Liver (tissue), 3 donors: ENCODE data around the gene RNF217.

ENCODE experiments used
- CTCF ChIP-seq: fragments of 150-350 bp; IDR thresholded peaks from 2 replicates; pipeline ENCODE4 v1.5.1; 2017; ENCODE audit warnings: improper control_type of control experiment, low read depth, low read length; ENCODE audit not compliant: missing input control
- EGR1 ChIP-seq, 2 donors: IDR thresholded peaks; 2 replicates each; pipeline ENCODE4 v1.6.1; 2016 to 2018; ENCODE audit warnings: antibody characterized with exemption in 2 of 2, low read depth in 2 of 2
- GABPA ChIP-seq, 2 donors: IDR thresholded peaks in 1 of 2; conservative IDR thresholded peaks in 1 of 2; 2 replicates each; pipeline ENCODE4 v1.6.1; 2016; ENCODE audit warnings: antibody characterized with exemption in 2 of 2, mild to moderate bottlenecking in 1 of 2, moderate library complexity in 1 of 2
- MAX ChIP-seq: IDR thresholded peaks from 2 replicates; pipeline ENCODE4 v1.6.1; 2016; ENCODE audit warnings: antibody characterized with exemption
- RAD21 ChIP-seq, 2 donors: IDR thresholded peaks; 2 replicates each; pipeline ENCODE4 v1.6.1; 2016; ENCODE audit warnings: antibody characterized with exemption in 2 of 2, mild to moderate bottlenecking in 2 of 2
- REST ChIP-seq: IDR thresholded peaks from 2 replicates; pipeline ENCODE4 v1.6.1; 2016; ENCODE audit warnings: antibody characterized with exemption, mild to moderate bottlenecking
- TAF1 ChIP-seq: conservative IDR thresholded peaks from 2 replicates; pipeline ENCODE4 v1.6.1; 2016; ENCODE audit warnings: antibody characterized with exemption, mild to moderate bottlenecking
- YY1 ChIP-seq: IDR thresholded peaks from 2 replicates; pipeline ENCODE4 v1.6.1; 2016; ENCODE audit warnings: antibody characterized with exemption, mild to moderate bottlenecking
- TF ChIP-seq, protein P1 (sequence below): IDR thresholded peaks from 2 replicates; pipeline ENCODE4 v1.6.1; 2016; ENCODE audit warnings: antibody characterized with exemption
- donor health status: healthy.
- donor health status: healthy.

GRCh38 chr6:125044066-125044465 lies 81.8 kb downstream of the RNF217 start:
- TF ChIP-seq YY1 (no peak), CTCF (no peak), EGR1 (IDR thresholded peaks at IDR 0.05; ENCODE audit: low read depth in 2 of 2) (no peak), MAX (no peak), GABPA (IDR thresholded peaks at IDR 0.05 in 1 of 2, conservative IDR thresholded peaks at IDR 0.05 in 1 of 2) (no peak), REST (no peak), TAF1 (no peak), RAD21 (IDR thresholded peaks at IDR 0.05) (no peak)
- TF ChIP-seq, protein P1, sequence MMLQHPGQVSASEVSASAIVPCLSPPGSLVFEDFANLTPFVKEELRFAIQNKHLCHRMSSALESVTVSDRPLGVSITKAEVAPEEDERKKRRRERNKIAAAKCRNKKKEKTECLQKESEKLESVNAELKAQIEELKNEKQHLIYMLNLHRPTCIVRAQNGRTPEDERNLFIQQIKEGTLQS, result no peak
